Activated CD8-positive, alpha-beta T cell treated with anti-CD3 and anti-CD28 coated beads, Interleukin-2, amount 10 ng/mL, durations not matched to agents 7 days and 5 days (primary cell): Measurements from ENCODE around the gene RUSC2. TPM values are rescaled to one million over a fixed set of nuclear protein-coding genes. Genes with fewer than 3 reads are reported as not detected.
"Not testable (repeated sequence)": the region's sequence is repeated elsewhere in the genome, so short reads cannot be mapped to it uniquely, and the experiment has no call there.

ENCODE experiments used
- ATAC-seq: fragments of 150-1000 bp; cut with Tn5 transposase; one replicate; pipeline ENCODE4 v1.10.0; 2021; ENCODE audit warnings: moderate library complexity
- CTCF ChIA-PET: fragments of 350-600 bp; sonication (Branson Sonifier 250); formaldehyde crosslinking; loops from one replicate; lab custom pipeline; 2021; ENCODE audit warnings: antibody characterized with exemption; lab: Charles Lee
- POLR2A ChIA-PET: fragments of 350-600 bp; sonication (Branson Sonifier 250); formaldehyde crosslinking; loops from one replicate; lab custom pipeline; 2021; ENCODE audit warnings: antibody characterized with exemption; lab: Charles Lee
- DNase-seq: peaks from one replicate; pipeline ENCODE4 v3.0.0-alpha.2; 2020
- H3K27ac Mint-ChIP-seq: one replicate; pipeline ENCODE4 v1.8.0; 2021; ENCODE audit warnings: mild to moderate bottlenecking, mixed read lengths
- H3K27me3 Mint-ChIP-seq: one replicate; pipeline ENCODE4 v1.8.0; 2021; ENCODE audit warnings: low read depth, mixed read lengths
- H3K36me3 Mint-ChIP-seq: one replicate; pipeline ENCODE4 v1.8.0; 2021; ENCODE audit warnings: low read depth, mixed read lengths
- H3K4me1 Mint-ChIP-seq: one replicate; pipeline ENCODE4 v1.8.0; 2021; ENCODE audit warnings: low read depth, mixed read lengths
- H3K4me3 Mint-ChIP-seq: one replicate; pipeline ENCODE4 v1.8.0; 2021; ENCODE audit warnings: mild to moderate bottlenecking, mixed read lengths
- H3K9me3 Mint-ChIP-seq: one replicate; pipeline ENCODE4 v1.8.0; 2022; ENCODE audit warnings: mixed read lengths; ENCODE audit not compliant: insufficient read depth
- total RNA-seq, 2 experiments: library from RNA; stranded (reverse); gene quantifications; one replicate each; pipeline ENCODE4 v1.2.3, GENCODE V29; 2021

Gene RUSC2
- total RNA-seq, 2 experiments from 2014 or later = 1.9 to 2.3 TPM

DNA sequence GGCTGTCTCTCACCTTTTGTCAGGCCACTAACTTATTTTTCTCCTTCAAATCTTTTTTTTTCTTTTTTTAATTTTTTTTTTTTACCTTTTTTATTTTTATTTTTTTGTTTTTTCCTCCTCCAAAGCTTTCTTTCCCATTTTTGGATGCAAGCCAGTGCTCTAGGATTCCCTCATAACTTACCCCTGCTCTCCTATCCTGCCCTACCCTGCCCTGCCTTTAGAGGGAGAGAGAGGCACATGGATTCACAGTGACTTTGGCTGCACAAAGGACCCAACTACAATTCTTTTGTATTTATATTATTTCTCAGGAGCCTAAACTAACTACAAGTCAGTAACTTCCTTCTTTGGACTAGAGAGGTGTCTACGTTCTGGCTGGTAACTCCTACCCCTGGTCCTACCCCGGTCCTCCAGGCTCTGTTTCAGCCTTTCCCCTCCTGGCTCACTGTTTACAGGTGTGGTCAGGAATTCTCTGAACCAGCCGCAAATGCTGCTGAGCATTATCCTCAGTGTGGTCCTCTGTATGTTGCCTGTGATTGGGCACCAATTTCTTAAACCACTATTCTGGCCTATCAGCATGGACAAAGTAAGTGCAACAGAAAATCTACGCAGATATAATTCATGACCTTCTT lies 8.4 kb upstream of the RUSC2 start:
- ChIA-PET CTCF (interaction anchor here (1.0 to 3.6 kb wide), 2 partner anchors 118 to 430 kb away, joined by 3 to 11 read pairs; no protein-coding TSS in a partner anchor), POLR2A (no interaction called here)
- ATAC-seq (no peak), DNase-seq (peak; percentile 43)
- Mint-ChIP-seq H3K4me1 (no peaks in the 10 kb centered on the region), H3K27me3 (peaks cover 4% of the 10 kb centered on the region), H3K4me3 (no peak overlapping the region), H3K36me3 (no peaks in the 10 kb centered on the region), H3K9me3 (no peaks in the 10 kb centered on the region), H3K27ac (no peak overlapping the region)

DNA sequence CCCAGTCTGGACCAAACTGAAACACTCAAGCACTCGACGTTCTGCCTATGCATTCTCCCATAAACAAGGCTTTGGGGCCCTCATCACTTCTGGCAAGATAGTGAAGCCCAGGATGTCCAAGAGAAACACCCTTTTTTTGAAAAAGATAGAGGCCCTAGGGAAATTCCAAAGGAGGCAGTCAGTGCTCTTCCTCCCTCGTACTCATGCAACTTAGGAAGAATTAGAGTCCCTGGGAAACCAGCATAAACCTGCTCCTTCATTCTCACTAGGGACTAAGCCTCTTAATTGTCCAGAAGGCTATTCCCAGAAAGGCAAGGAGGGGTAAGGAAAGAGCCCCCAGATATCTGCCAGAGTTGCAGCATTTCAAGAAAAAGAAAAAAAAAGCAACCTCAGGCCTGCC lies 7.8 kb upstream of the RUSC2 start:
- no peak for DNase-seq
- Mint-ChIP-seq H3K4me1 (no peaks in the 10 kb centered on the region), H3K27ac (no peak overlapping the region), H3K9me3 (no peaks in the 10 kb centered on the region), H3K36me3 (no peaks in the 10 kb centered on the region), H3K4me3 (no peak overlapping the region), H3K27me3 (peaks cover 2% of the 10 kb centered on the region)
- no peak for ATAC-seq
- POLR2A ChIA-PET = no interaction called here
- CTCF ChIA-PET = no interaction called here

DNA sequence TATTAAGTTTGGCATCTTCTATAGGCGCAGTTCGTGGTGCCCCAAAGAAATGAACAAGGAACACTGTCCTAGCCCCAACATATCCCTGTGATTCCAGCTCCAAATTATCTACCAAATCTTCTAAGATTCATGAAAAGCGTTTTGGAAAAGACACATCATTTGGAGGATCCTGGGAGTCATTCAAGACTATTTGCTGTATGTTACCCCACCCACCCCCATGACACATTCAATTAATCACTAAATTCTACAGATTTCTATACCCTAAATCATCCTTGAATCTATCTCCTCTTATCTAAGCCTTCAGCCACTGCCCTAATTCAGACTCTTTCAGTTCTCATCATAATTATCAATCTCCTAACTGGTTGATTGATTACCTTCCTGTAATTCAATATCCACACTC lies 5.5 kb upstream of the RUSC2 start:
- Mint-ChIP-seq H3K4me3 (no peak overlapping the region), H3K27me3 (peaks cover 17% of the 10 kb centered on the region), H3K27ac (no peak overlapping the region), H3K4me1 (peaks cover 7% of the 10 kb centered on the region), H3K9me3 (no peaks in the 10 kb centered on the region), H3K36me3 (no peaks in the 10 kb centered on the region)
- CTCF ChIA-PET = interaction anchor here (1.0 to 1.9 kb wide), 2 partner anchors 12 to 69 kb away, joined by 3 to 5 read pairs; no protein-coding TSS in a partner anchor
- POLR2A ChIA-PET = no interaction called here
- ATAC-seq = no peak
- no peak for DNase-seq

DNA sequence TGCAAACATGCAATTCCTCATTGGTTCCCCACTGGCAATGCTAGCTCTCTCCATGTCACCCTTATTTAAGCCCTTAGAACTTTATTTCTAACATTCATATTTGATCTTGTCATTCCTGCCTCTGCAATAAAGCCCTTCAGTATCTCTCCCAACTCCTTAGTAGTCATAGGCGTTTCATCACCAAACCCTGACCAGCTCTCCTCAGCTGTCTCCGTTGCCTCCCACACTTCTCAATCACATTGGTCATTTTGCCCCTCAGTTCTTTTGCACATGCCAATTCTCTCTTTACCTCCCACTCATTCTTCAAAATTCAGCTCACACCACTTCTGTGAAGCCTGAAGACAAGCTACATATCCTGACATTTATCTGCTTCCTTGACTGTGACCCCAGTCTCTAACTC lies 2.8 kb upstream of the RUSC2 start:
- no peak overlapping the region for H3K27ac Mint-ChIP-seq
- peaks cover 26% of the 10 kb centered on the region for H3K4me1 Mint-ChIP-seq
- no peak for DNase-seq
- ChIA-PET POLR2A (no interaction called here), CTCF (interaction anchor here (0.6 to 2.0 kb wide), 2 partner anchors 9 to 67 kb away, joined by 3 to 6 read pairs; no protein-coding TSS in a partner anchor)
- H3K9me3 Mint-ChIP-seq = no peaks in the 10 kb centered on the region
- ATAC-seq = no peak
- H3K4me3 Mint-ChIP-seq = no peak overlapping the region
- peaks cover 24% of the 10 kb centered on the region for H3K27me3 Mint-ChIP-seq
- no peaks in the 10 kb centered on the region for H3K36me3 Mint-ChIP-seq

DNA sequence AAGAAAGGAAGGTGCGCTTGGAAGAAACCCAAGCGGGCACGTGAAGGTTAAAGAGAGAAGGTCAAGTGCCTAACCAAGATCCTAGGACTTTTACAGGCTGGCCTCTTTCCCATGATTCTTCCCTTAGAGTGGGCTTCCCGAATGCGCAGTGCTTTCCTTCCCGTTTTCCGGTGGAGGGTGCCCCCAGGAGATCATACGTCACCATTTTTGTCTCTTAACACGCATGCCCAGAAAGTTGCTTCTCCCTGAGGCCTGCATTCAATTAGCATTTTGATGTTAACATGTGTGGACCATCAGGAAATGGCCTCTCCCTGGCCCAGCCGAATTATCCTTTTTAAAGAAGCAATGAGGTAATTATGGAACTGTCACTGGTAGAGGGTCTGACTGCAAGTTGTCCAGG lies 1.9 kb upstream of the RUSC2 start:
- Mint-ChIP-seq H3K36me3 (no peaks in the 10 kb centered on the region), H3K27me3 (peaks cover 24% of the 10 kb centered on the region), H3K27ac (no peak overlapping the region), H3K9me3 (no peaks in the 10 kb centered on the region), H3K4me1 (peaks cover 31% of the 10 kb centered on the region), H3K4me3 (no peak overlapping the region)
- ChIA-PET POLR2A (no interaction called here), CTCF (no interaction called here)
- DNase-seq = no peak
- no peak for ATAC-seq

DNA sequence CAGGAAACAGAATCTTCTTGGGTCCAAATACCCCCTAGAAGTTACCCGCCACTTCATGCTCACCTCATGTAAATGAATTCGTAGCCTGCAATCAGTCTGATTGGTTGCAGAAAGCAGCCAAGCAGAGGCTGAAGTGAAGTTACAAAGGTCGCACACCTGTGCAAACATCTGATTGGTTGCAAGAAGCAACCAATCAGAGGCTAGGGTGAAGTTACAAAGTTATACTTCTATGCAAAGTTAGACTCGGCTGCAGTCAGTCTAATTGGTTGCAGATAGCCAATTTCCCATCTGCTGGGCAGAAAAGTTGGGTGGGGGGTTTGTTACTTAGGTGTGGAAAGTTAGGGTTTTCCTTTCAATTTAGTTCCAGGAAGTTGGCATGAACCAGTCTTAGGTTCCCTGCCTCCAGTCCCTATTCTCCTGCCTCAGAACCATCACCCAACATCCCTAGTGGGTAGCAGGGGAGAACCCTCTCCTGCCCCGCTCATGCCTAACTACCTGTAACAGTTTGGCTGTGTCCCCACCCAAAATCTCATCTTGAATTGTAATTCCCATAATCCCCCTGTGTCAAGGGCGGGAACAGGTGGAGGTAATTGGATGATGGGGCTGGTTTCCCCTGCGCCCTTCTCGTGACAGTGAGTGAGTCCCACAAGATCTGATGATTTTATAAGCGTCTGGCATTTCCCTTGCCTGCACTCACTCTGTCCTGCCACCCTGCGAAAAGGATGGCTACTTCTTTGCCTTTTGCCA lies 1.2 kb upstream of the RUSC2 start:
- Mint-ChIP-seq H3K4me1 (peaks cover 31% of the 10 kb centered on the region), H3K9me3 (no peaks in the 10 kb centered on the region), H3K27me3 (peaks cover 24% of the 10 kb centered on the region), H3K27ac (no peak overlapping the region), H3K36me3 (no peaks in the 10 kb centered on the region), H3K4me3 (peak overlapping the region; percentile 43)
- CTCF ChIA-PET = no interaction called here
- POLR2A ChIA-PET = no interaction called here
- no peak for DNase-seq
- ATAC-seq = no peak

DNA sequence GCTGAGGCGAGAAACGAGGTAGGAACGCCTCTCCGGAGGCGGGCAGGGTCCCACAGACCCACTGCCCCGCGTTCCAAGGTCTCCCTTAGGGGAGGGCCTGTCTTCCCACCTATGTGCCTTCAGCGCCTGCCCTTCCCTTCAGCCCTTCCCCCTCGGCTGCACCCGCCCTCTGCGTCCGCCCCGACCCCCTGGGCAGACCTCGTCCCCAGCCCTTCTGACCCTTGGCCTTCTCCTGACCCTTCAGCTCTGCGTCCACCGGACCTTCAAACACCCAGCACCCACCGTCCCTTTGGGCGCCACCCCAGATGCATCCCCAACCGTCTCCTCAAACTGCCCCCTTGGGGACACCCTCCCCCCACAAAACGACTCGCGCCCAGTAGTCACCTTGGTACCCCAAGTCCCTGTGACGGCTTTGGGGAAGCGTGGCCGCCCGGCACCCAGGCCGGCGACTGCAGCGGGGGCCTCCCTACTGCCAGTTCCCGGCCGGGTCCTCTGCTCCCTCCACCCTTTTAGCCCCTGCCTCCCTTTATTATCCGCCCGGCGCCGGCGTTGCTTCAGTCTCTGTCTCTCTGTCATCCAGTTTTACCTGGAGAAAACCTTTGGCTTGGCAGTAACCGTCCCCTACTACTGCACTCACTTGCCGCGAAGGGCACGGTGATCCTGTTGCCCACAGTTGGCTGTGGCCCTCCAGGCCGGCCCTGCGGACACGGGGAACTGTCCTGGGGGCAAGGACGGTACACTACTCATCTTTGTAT lies 421 bp downstream of the RUSC2 start:
- peak overlapping the region; percentile 77 for H3K4me3 Mint-ChIP-seq
- ChIA-PET POLR2A (no interaction called here), CTCF (interaction anchor here (1.0 kb wide), 1 partner anchor 63 kb away, joined by 7 read pairs; no protein-coding TSS in a partner anchor)
- H3K4me1 Mint-ChIP-seq = peaks cover 33% of the 10 kb centered on the region
- H3K27ac Mint-ChIP-seq = peak overlapping the region; percentile 60
- H3K36me3 Mint-ChIP-seq = no peaks in the 10 kb centered on the region
- peaks cover 24% of the 10 kb centered on the region for H3K27me3 Mint-ChIP-seq
- ATAC-seq = no peak
- no peak for DNase-seq
- H3K9me3 Mint-ChIP-seq = no peaks in the 10 kb centered on the region

DNA sequence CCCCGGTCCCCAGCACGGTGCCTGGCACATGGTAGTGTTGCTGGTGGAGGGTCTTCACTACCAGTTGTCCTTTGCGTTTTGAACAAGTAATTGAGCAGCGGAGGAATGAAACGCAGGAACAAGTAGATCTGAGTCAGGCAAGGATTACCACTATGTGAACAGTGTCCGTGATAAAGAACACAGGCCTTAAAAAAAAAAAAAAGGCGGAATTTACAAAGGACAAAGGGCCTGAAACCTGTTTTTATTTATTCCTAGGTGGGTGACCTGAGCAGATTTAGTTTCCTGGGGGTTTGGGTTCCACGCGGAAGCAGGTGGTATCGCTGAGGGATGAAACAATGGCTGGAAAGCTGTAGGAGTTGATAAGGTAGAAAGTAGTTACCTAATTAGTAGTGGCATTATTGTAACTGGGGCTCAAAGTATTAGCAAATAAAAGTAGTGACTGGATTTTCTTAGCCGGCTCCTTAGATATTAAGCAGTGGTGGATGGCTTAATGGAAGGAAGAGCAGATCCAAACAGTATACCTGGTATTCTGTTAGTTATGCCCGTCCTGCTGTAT lies 1.1 kb downstream of the RUSC2 start:
- POLR2A ChIA-PET = no interaction called here
- Mint-ChIP-seq H3K36me3 (no peaks in the 10 kb centered on the region), H3K9me3 (no peaks in the 10 kb centered on the region), H3K27me3 (peaks cover 24% of the 10 kb centered on the region), H3K4me3 (peak overlapping the region; percentile 77), H3K27ac (no peak overlapping the region), H3K4me1 (peaks cover 39% of the 10 kb centered on the region)
- CTCF ChIA-PET = interaction anchor here (0.6 kb wide), 1 partner anchor 421 kb away, joined by 3 read pairs; no protein-coding TSS in a partner anchor
- no peak for DNase-seq
- ATAC-seq = no peak

DNA sequence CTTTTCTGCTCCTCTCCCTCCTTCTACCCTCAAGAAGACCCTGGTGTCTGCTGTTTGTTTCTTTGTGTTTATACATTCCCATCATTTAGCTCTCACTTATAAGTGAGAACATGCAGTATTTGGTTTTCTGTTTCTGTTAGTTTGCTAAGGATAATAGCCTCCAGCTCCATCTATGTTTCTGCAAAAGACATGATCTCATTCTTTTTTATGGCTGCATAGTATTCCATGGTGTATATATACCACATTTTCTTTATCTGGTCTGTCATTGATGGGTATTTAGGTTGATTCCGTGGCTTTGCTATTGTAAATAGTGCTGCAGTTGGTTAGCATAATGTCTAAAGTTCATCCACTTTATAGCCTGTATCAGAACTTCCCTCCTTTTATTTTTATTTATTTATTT lies 3.2 kb downstream of the RUSC2 start:
- H3K36me3 Mint-ChIP-seq, POLR2A ChIA-PET, ATAC-seq, H3K9me3 Mint-ChIP-seq, H3K27ac Mint-ChIP-seq, DNase-seq, H3K4me3 Mint-ChIP-seq: not testable (repeated sequence)
- CTCF ChIA-PET = interaction anchor here (1.0 kb wide), 1 partner anchor 13 kb away, joined by 3 read pairs; no protein-coding TSS in a partner anchor
- H3K27me3 Mint-ChIP-seq = peaks cover 16% of the 10 kb centered on the region
- peaks cover 40% of the 10 kb centered on the region for H3K4me1 Mint-ChIP-seq

DNA sequence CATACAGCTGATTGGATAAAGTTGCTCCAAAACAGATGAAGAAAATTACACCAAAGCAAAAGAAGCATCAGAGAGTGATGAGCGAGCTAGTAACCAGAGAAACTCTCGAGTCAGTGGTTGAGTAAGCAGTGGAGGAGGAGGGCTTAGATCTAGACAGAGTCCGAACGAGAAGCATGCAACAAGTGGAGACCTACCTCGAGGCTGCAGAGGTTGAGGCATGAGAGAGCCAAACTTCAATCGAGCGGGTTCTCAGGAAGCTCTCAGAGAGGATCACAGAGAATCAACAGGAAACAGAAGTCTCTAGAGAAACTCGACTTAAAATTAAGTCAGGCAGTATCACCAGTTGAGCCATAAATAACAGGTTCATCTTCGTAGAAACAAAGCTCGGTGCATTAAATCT lies 6.1 kb downstream of the RUSC2 start:
- H3K36me3 Mint-ChIP-seq = peaks cover 2% of the 10 kb centered on the region
- peak; percentile 82 for ATAC-seq
- H3K27me3 Mint-ChIP-seq = no peaks in the 10 kb centered on the region
- ChIA-PET CTCF (interaction anchor here (0.7 to 3.1 kb wide), 4 partner anchors 11 to 597 kb away, joined by 3 to 10 read pairs (median 3); no protein-coding TSS in a partner anchor), POLR2A (interaction anchor here (0.6 kb wide), 1 partner anchor 12 kb away, joined by 3 read pairs; no protein-coding TSS in a partner anchor)
- no peak overlapping the region for H3K4me3 Mint-ChIP-seq
- DNase-seq = peak; percentile 41
- H3K9me3 Mint-ChIP-seq = peaks cover 11% of the 10 kb centered on the region
- H3K4me1 Mint-ChIP-seq = peaks cover 27% of the 10 kb centered on the region
- no peak overlapping the region for H3K27ac Mint-ChIP-seq

DNA sequence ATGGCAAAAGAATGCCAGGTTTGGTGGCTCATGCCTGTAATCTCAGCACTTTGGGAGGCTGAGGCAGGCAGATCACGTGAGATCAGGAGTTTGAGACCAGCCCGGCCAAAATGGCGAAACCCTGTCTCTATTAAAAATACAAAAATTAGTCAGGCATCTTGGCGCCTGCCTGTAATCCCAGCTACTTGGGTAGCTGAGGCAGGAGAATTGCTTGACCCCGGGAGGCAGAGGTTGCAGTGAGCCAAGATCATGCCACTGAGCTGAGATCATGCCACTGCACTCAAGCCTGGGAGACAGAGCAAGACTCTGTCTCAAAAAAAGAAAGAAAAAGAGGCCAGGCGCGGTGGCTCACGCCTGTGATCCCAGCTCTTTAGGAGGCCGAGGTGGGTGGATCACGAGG lies 8.3 kb downstream of the RUSC2 start:
- H3K36me3 Mint-ChIP-seq, H3K27me3 Mint-ChIP-seq, H3K4me3 Mint-ChIP-seq, H3K27ac Mint-ChIP-seq, CTCF ChIA-PET, ATAC-seq, DNase-seq, POLR2A ChIA-PET: not testable (repeated sequence)
- Mint-ChIP-seq H3K9me3 (peaks cover 11% of the 10 kb centered on the region), H3K4me1 (peaks cover 14% of the 10 kb centered on the region)
